Temporal lobe (tissue), 1 donor: ENCODE measurements around the gene MRPS26. TPM values are rescaled to one million over a fixed set of nuclear protein-coding genes. Genes with fewer than 3 reads are reported as not detected.

Experiments used
- total RNA-seq: library from RNA; depleted of rRNA; stranded (reverse); fragments of >200 nt; gene quantifications from one replicate; pipeline ENCODE4 v1.2.3, GENCODE V29; 2014

Gene MRPS26
- total RNA-seq, 1 donor from 2014 or later, result 24.3 TPM

Other genes starting within 250 kb of the MRPS26 start
- gene CPXM1, start 245.4 kb upstream of the MRPS26 start, total RNA-seq, result 10.1 TPM
- not detected for gene C20orf141, start 231.1 kb upstream of the MRPS26 start, total RNA-seq
- gene TMEM239, start 229.7 kb upstream of the MRPS26 start, total RNA-seq, result not detected
- 17.2 TPM for gene PCED1A, start 205.4 kb upstream of the MRPS26 start, total RNA-seq
- gene VPS16, start 205.3 kb upstream of the MRPS26 start, total RNA-seq, result 48.9 TPM
- gene PTPRA, start 172.6 kb upstream of the MRPS26 start, total RNA-seq, result 90.0 TPM
- not detected for gene GNRH2, start 2.4 kb upstream of the MRPS26 start, total RNA-seq
- not detected for gene OXT, start 25.6 kb downstream of the MRPS26 start, total RNA-seq
- not detected for gene AVP, start 38.7 kb downstream of the MRPS26 start, total RNA-seq
- 17.0 TPM for gene FASTKD5, start 113.8 kb downstream of the MRPS26 start, total RNA-seq
- 2.7 TPM for gene UBOX5, start 113.8 kb downstream of the MRPS26 start, total RNA-seq
- 15.0 TPM for gene LZTS3, start 127.5 kb downstream of the MRPS26 start, total RNA-seq
- gene DDRGK1, start 158.6 kb downstream of the MRPS26 start, total RNA-seq, result 19.4 TPM
- gene ITPA, start 163.4 kb downstream of the MRPS26 start, total RNA-seq, result 28.0 TPM
- gene SLC4A11, start 193.1 kb downstream of the MRPS26 start, total RNA-seq, result under 0.01 TPM